ENCODE data around the gene CD99. TPM values are rescaled to one million over a fixed set of nuclear protein-coding genes. Genes with fewer than 3 reads are reported as not detected.

Gene CD99, protein sequence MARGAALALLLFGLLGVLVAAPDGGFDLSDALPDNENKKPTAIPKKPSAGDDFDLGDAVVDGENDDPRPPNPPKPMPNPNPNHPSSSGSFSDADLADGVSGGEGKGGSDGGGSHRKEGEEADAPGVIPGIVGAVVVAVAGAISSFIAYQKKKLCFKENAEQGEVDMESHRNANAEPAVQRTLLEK
- total RNA-seq (100 to 1,000 TPM; 149 to 409 (median 275) TPM), polyA plus RNA-seq (100 to 1,000 TPM; 365 to 678 TPM)
- long read RNA-seq, donor 1, transcript CD99-204 (9 exons, 892 nt): minor isoform, 12 of 931 reads
- long read RNA-seq, donor 1, transcript CD99-205 (10 exons, 1,291 nt): major isoform, 791 of 931 reads
- long read RNA-seq, donor 1, transcript CD99-212 (10 exons, 1,089 nt): minor isoform, 78 of 931 reads
- long read RNA-seq, donor 1, partial matches to known transcripts: 13 of 931 reads
- long read RNA-seq, donor 1, other reads (novel, unspliced or antisense): 33 of 931 reads
- long read RNA-seq, donor 2, transcript CD99-212 (10 exons, 1,089 nt): minor isoform, 7 of 114 reads
- long read RNA-seq, donor 2, transcript CD99-205 (10 exons, 1,291 nt): major isoform, 48 of 114 reads
- long read RNA-seq, donor 2, partial matches to known transcripts: 58 of 114 reads
- long read RNA-seq, donor 2, other reads (novel, unspliced or antisense): 0 of 114 reads
- long read RNA-seq, donor 3, transcript CD99-208 (9 exons, 842 nt): minor isoform, 5 of 427 reads
- long read RNA-seq, donor 3, transcript CD99-204 (9 exons, 892 nt): minor isoform, 15 of 427 reads
- long read RNA-seq, donor 3, transcript CD99-212 (10 exons, 1,089 nt): minor isoform, 28 of 427 reads
- long read RNA-seq, donor 3, transcript CD99-205 (10 exons, 1,291 nt): major isoform, 287 of 427 reads
- long read RNA-seq, donor 3, partial matches to known transcripts: 5 of 427 reads
- long read RNA-seq, donor 3, other reads (novel, unspliced or antisense): 85 of 427 reads

DNA sequence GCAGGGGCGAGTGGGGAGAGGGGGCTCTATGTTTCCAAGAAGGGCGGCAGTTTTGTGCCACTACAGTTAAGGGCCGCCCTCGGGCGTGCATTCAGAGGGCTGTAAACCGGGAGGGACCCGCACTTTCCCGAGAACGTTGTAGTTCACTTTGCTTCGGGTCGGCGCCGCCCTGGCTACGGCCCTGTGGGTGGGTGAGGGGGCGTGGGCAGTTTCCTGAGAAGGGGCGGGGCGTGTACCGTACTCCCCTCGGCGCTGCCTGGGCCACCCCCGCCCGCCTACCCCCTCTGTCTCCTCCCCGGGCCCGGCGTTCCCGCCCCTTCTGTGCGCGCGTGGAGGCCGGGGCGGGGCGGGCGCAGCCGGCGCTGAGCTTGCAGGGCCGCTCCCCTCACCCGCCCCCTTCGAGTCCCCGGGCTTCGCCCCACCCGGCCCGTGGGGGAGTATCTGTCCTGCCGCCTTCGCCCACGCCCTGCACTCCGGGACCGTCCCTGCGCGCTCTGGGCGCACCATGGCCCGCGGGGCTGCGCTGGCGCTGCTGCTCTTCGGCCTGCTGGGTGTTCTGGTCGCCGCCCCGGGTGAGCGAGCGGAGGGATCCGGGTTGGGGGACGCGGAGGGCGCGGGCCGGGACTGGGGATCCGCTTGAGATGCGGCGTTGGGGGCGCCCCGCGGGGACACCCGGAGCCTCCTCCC is at the start of gene CD99:
TSS of gene CD99 (plus strand) at position 440 of the 687 bp plus-strand sequence. CDS start at position 506, 66 bp downstream.
- intact Hi-C loops (cut with DNase I): no loop called here
- no peaks in the 10 kb centered on the region for H3K9me3 ChIP-seq
- H3K27me3 ChIP-seq: no peaks in the 10 kb centered on the region
- peaks cover 19% of the 10 kb centered on the region for H3K4me1 ChIP-seq (ENCODE audit: insufficient read depth)
- peak within 1 kb of the TSS; percentile 95 for H3K4me3 ChIP-seq
- peak; percentile 91 to 93 (median 92) for DNase-seq
- no peaks in the 10 kb centered on the region for H3K36me3 ChIP-seq
- H3K27ac ChIP-seq: peak within 1 kb of the TSS; percentile 73 to 77
- 0 to 1% (median 1%) methylated on average over 32 to 73 of the region's 73 CpGs for WGBS, 3 donors
- TF ChIP-seq, protein P1, sequence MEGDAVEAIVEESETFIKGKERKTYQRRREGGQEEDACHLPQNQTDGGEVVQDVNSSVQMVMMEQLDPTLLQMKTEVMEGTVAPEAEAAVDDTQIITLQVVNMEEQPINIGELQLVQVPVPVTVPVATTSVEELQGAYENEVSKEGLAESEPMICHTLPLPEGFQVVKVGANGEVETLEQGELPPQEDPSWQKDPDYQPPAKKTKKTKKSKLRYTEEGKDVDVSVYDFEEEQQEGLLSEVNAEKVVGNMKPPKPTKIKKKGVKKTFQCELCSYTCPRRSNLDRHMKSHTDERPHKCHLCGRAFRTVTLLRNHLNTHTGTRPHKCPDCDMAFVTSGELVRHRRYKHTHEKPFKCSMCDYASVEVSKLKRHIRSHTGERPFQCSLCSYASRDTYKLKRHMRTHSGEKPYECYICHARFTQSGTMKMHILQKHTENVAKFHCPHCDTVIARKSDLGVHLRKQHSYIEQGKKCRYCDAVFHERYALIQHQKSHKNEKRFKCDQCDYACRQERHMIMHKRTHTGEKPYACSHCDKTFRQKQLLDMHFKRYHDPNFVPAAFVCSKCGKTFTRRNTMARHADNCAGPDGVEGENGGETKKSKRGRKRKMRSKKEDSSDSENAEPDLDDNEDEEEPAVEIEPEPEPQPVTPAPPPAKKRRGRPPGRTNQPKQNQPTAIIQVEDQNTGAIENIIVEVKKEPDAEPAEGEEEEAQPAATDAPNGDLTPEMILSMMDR (IDR thresholded peaks at IDR 0.05): no peak
- TF ChIP-seq POLR2A (IDR thresholded peaks at IDR 0.05): peak; percentile 42
- no peak for TF ChIP-seq EP300 (IDR thresholded peaks at IDR 0.05)

DNA sequence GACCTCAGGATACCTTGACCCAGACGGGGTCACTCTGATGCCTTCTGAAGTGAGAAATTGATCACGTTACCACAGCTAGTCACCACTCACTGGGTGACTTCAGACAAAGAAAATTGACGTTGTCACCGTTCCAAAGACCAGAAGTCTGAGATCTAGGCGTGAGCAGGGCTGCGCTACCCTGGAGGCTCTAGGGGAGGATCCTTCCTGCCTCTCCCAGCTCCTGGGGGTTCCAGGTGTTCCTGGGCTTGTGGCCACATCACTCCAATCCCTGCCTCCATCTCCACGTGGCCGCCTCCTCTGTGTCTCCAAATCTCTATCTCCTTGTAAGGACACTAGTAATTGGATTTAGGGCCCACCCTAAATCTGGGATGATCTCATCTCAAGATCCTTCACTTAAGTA is 48.9 kb upstream of the CD99 start:
- H3K27me3 ChIP-seq: no peaks in the 10 kb centered on the region
- no peaks in the 10 kb centered on the region for H3K4me1 ChIP-seq (ENCODE audit: insufficient read depth)
- TF ChIP-seq, protein P1 (IDR thresholded peaks at IDR 0.05): no peak
- TF ChIP-seq EP300 (IDR thresholded peaks at IDR 0.05): no peak
- DNase-seq: no peak
- intact Hi-C loops (cut with DNase I): loop anchor here in 3 of 4 donors (10.0 kb wide), 2 partner anchors 173 to 183 kb away; partner anchors contain the start of gene GYG2 (in 1 of the 3)
- no peak overlapping the region for H3K27ac ChIP-seq
- no peaks in the 10 kb centered on the region for H3K36me3 ChIP-seq
- H3K9me3 ChIP-seq: no peaks in the 10 kb centered on the region
- no peak overlapping the region for H3K4me3 ChIP-seq
- 91 to 94% (median 92%) methylated on average over 8 of the region's 8 CpGs for WGBS, 3 donors

DNA sequence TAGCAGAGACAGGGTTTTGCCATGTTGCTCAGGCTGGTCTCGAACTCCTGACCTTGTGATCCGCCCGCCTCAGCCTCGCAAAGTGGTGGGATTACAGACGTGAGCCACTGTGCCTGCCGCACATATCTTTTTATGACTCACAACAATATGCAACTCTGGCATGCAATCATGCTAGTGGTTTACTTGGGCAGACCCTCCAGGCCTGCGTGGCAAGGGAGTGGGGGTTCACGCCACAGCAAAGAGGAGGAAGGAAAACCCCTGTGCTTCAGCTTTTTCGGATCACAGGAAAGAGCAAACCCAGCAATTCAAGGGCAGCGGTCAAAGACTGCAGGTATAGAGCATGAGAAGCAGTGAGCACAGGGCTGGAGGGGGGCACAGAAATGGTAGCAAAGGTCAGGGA is 48.3 kb upstream of the CD99 start:
- TF ChIP-seq POLR2A (IDR thresholded peaks at IDR 0.05): no peak
- TF ChIP-seq, protein P1 (IDR thresholded peaks at IDR 0.05): no peak
- TF ChIP-seq EP300 (IDR thresholded peaks at IDR 0.05): no peak
- H3K27me3 ChIP-seq: no peaks in the 10 kb centered on the region
- no peak overlapping the region for H3K27ac ChIP-seq
- intact Hi-C loops (cut with DNase I): loop anchor here in 3 of 4 donors (10.0 kb wide), 2 partner anchors 172 to 182 kb away; partner anchors contain the start of gene GYG2 (in 1 of the 3)
- no peak overlapping the region for H3K4me3 ChIP-seq
- H3K9me3 ChIP-seq: no peaks in the 10 kb centered on the region
- no peaks in the 10 kb centered on the region for H3K4me1 ChIP-seq (ENCODE audit: insufficient read depth)
- no peak for DNase-seq
- 84 to 88% (median 87%) methylated on average over 10 of the region's 10 CpGs for WGBS, 3 donors
- H3K36me3 ChIP-seq: no peaks in the 10 kb centered on the region

DNA sequence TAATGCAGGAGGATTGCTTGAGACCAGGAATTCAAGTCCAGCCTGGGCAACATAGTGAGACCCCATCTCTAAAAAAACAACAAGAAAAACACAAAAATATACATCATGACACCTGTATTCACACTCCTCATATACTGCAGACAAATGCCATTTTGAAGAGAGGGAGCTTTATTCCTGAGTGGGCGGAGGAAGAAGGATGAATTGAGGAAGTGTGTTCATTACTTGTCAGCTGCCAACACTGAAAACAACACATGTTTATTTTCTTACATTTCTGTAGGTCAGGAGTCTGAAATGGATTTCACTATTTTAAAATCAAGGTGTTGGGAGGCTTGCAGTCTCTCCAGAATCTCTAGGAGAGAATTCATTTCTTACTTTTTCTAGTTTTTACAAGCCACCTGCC is 47.2 kb upstream of the CD99 start:
- intact Hi-C loops (cut with DNase I): loop anchor here in 3 of 4 donors (10.0 kb wide), 2 partner anchors 171 to 181 kb away; partner anchors contain the start of gene GYG2 (in 1 of the 3)
- Histone ChIP-seq H3K4me3 (no peak overlapping the region), H3K27me3 (no peaks in the 10 kb centered on the region), H3K4me1 (ENCODE audit: insufficient read depth) (no peaks in the 10 kb centered on the region), H3K27ac (no peak overlapping the region), H3K9me3 (no peaks in the 10 kb centered on the region), H3K36me3 (no peaks in the 10 kb centered on the region)
- no peak for TF ChIP-seq EP300 (IDR thresholded peaks at IDR 0.05)
- TF ChIP-seq POLR2A (IDR thresholded peaks at IDR 0.05): no peak
- TF ChIP-seq, protein P1 (IDR thresholded peaks at IDR 0.05): no peak
- no peak for DNase-seq
- 95 to 97% (median 97%) methylated on average over 1 of the region's 1 CpG for WGBS, 3 donors
